Measurements from ENCODE around the gene ZYG11B. TPM values are rescaled to one million over a fixed set of nuclear protein-coding genes. Genes with fewer than 3 reads are reported as not detected.
"Not testable (repeated sequence)": the region's sequence is repeated elsewhere in the genome, so short reads cannot be mapped to it uniquely, and the experiment has no call there.

The ZYG11B gene
- total and polyA plus RNA-seq, 5 donors from 2014 or later: 13.6 to 21.1 (median 15.3) TPM

GRCh38 chr1:52738148-52738547, 11.9 kb downstream of the ZYG11B start:
- Mint-ChIP-seq H3K27me3 (no peaks in the 10 kb centered on the region), H3K4me3 (no peak overlapping the region), H3K4me1 (peaks cover 11 to 40% (median 22%) of the 10 kb centered on the region in 4 donors), H3K9me3 (no peaks in the 10 kb centered on the region), H3K36me3 (peaks cover 18% of the 10 kb centered on the region), H3K27ac (peak overlapping the region in 2 of 3 donors; percentile 5 to 42)
- no peaks in the 10 kb centered on the region for H3K27me3 ChIP-seq (ENCODE audit: control insufficient read depth, insufficient read depth, low read length)
- no peaks in the 10 kb centered on the region for H3K36me3 ChIP-seq (ENCODE audit: control insufficient read depth, insufficient read depth, low read length)
- H3K4me3 ChIP-seq (ENCODE audit: low read depth, low read length): no peak overlapping the region
- no peak overlapping the region for H3K27ac ChIP-seq (ENCODE audit: insufficient read depth, low read length, poor library complexity, severe bottlenecking)
- no peaks in the 10 kb centered on the region for H3K9me3 ChIP-seq (ENCODE audit: control insufficient read depth in 2 of 2, low read length in 2 of 2)
- DNase-seq (no peak), ATAC-seq (ENCODE audit: low read depth in 2 of 2) (no peak)
- peaks cover 4% of the 10 kb centered on the region for H3K4me1 ChIP-seq (ENCODE audit: control insufficient read depth, insufficient read depth, low read length, poor library complexity, severe bottlenecking)

GRCh38 chr1:52738893-52739292, 12.6 kb downstream of the ZYG11B start:
- H3K27me3 Mint-ChIP-seq: no peaks in the 10 kb centered on the region
- H3K27ac Mint-ChIP-seq: peak overlapping the region in 1 of 3 donors; percentile 23
- peaks cover 4% of the 10 kb centered on the region for H3K4me1 ChIP-seq (ENCODE audit: control insufficient read depth, insufficient read depth, low read length, poor library complexity, severe bottlenecking)
- H3K36me3 ChIP-seq (ENCODE audit: control insufficient read depth, insufficient read depth, low read length): no peaks in the 10 kb centered on the region
- peaks cover 18% of the 10 kb centered on the region for H3K36me3 Mint-ChIP-seq
- no peaks in the 10 kb centered on the region for H3K9me3 Mint-ChIP-seq
- peaks cover 11 to 38% (median 22%) of the 10 kb centered on the region in 4 donors for H3K4me1 Mint-ChIP-seq
- H3K4me3 ChIP-seq (ENCODE audit: low read depth, low read length): no peak overlapping the region
- ATAC-seq (ENCODE audit: low read depth in 2 of 2) (no peak), DNase-seq (no peak)
- H3K27me3 ChIP-seq (ENCODE audit: control insufficient read depth, insufficient read depth, low read length): no peaks in the 10 kb centered on the region
- H3K27ac ChIP-seq (ENCODE audit: insufficient read depth, low read length, poor library complexity, severe bottlenecking): no peak overlapping the region
- no peak overlapping the region for H3K4me3 Mint-ChIP-seq
- no peaks in the 10 kb centered on the region for H3K9me3 ChIP-seq (ENCODE audit: control insufficient read depth in 2 of 2, low read length in 2 of 2)

- H3K9me3 Mint-ChIP-seq: no peaks in the 10 kb centered on the region
- peaks cover 4% of the 10 kb centered on the region for H3K4me1 ChIP-seq (ENCODE audit: control insufficient read depth, insufficient read depth, low read length, poor library complexity, severe bottlenecking)
- H3K9me3 ChIP-seq (ENCODE audit: control insufficient read depth in 2 of 2, low read length in 2 of 2): no peaks in the 10 kb centered on the region
- no peak for ATAC-seq (ENCODE audit: low read depth in 2 of 2)
- H3K4me3 ChIP-seq (ENCODE audit: low read depth, low read length): no peak overlapping the region
- H3K4me1 Mint-ChIP-seq: peaks cover 18 to 43% (median 28%) of the 10 kb centered on the region in 4 donors
- H3K36me3 ChIP-seq (ENCODE audit: control insufficient read depth, insufficient read depth, low read length): no peaks in the 10 kb centered on the region
- no peaks in the 10 kb centered on the region for H3K27me3 ChIP-seq (ENCODE audit: control insufficient read depth, insufficient read depth, low read length)
- H3K27ac ChIP-seq (ENCODE audit: insufficient read depth, low read length, poor library complexity, severe bottlenecking): no peak overlapping the region
- no peaks in the 10 kb centered on the region for H3K27me3 Mint-ChIP-seq
- peaks cover 18% of the 10 kb centered on the region for H3K36me3 Mint-ChIP-seq
- H3K27ac Mint-ChIP-seq: peak overlapping the region in 2 of 3 donors; percentile 11 to 50
- H3K4me3 Mint-ChIP-seq: no peak overlapping the region
- no peak for DNase-seq
Observed at GRCh38 chr1:52739699-52740467, 13.6 kb downstream of the ZYG11B start.

- H3K9me3 ChIP-seq (ENCODE audit: control insufficient read depth in 2 of 2, low read length in 2 of 2): no peaks in the 10 kb centered on the region
- H3K27ac ChIP-seq (ENCODE audit: insufficient read depth, low read length, poor library complexity, severe bottlenecking): no peak overlapping the region
- H3K4me3 Mint-ChIP-seq: peak overlapping the region in 2 of 4 donors; percentile 36 to 84
- peaks cover 4% of the 10 kb centered on the region for H3K4me1 ChIP-seq (ENCODE audit: control insufficient read depth, insufficient read depth, low read length, poor library complexity, severe bottlenecking)
- H3K36me3 ChIP-seq (ENCODE audit: control insufficient read depth, insufficient read depth, low read length): no peaks in the 10 kb centered on the region
- ATAC-seq (ENCODE audit: low read depth in 2 of 2) (no peak), DNase-seq (peak in 1 of 3 donors; percentile 45)
- H3K4me1 Mint-ChIP-seq: peaks cover 22 to 46% (median 31%) of the 10 kb centered on the region in 4 donors
- H3K27ac Mint-ChIP-seq: peak overlapping the region; percentile 20 to 73 (median 66)
- H3K27me3 Mint-ChIP-seq: no peaks in the 10 kb centered on the region
- H3K27me3 ChIP-seq (ENCODE audit: control insufficient read depth, insufficient read depth, low read length): no peaks in the 10 kb centered on the region
- H3K36me3 Mint-ChIP-seq: peaks cover 20% of the 10 kb centered on the region
- H3K9me3 Mint-ChIP-seq: no peaks in the 10 kb centered on the region
- H3K4me3 ChIP-seq (ENCODE audit: low read depth, low read length): peak overlapping the region; percentile 64
Observed at GRCh38 chr1:52741259-52741658, 15.0 kb downstream of the ZYG11B start.

- no peaks in the 10 kb centered on the region for H3K27me3 Mint-ChIP-seq
- H3K4me1 Mint-ChIP-seq: peaks cover 22 to 42% (median 32%) of the 10 kb centered on the region in 4 donors
- Histone ChIP-seq H3K4me1 (ENCODE audit: control insufficient read depth, insufficient read depth, low read length, poor library complexity, severe bottlenecking) (no peaks in the 10 kb centered on the region), H3K4me3 (ENCODE audit: low read depth, low read length) (no peak overlapping the region), H3K27me3 (ENCODE audit: control insufficient read depth, insufficient read depth, low read length) (no peaks in the 10 kb centered on the region), H3K36me3 (ENCODE audit: control insufficient read depth, insufficient read depth, low read length) (no peaks in the 10 kb centered on the region), H3K27ac (ENCODE audit: insufficient read depth, low read length, poor library complexity, severe bottlenecking) (no peak overlapping the region), H3K9me3 (ENCODE audit: control insufficient read depth in 2 of 2, low read length in 2 of 2) (no peaks in the 10 kb centered on the region)
- no peaks in the 10 kb centered on the region for H3K9me3 Mint-ChIP-seq
- no peak for ATAC-seq (ENCODE audit: low read depth in 2 of 2)
- no peak for DNase-seq
- H3K4me3 Mint-ChIP-seq: no peak overlapping the region
- H3K27ac Mint-ChIP-seq: no peak overlapping the region
- peaks cover 7% of the 10 kb centered on the region for H3K36me3 Mint-ChIP-seq
Observed at GRCh38 chr1:52746189-52746588, 19.9 kb downstream of the ZYG11B start.

- ATAC-seq (ENCODE audit: low read depth in 2 of 2) (no peak), DNase-seq (no peak)
- Mint-ChIP-seq H3K4me1 (peaks cover 17 to 43% (median 34%) of the 10 kb centered on the region in 4 donors), H3K27ac (peak overlapping the region in 2 of 3 donors; percentile 23 to 67), H3K4me3 (no peak overlapping the region), H3K9me3 (no peaks in the 10 kb centered on the region), H3K27me3 (no peaks in the 10 kb centered on the region), H3K36me3 (peaks cover 4% of the 10 kb centered on the region)
- no peaks in the 10 kb centered on the region for H3K27me3 ChIP-seq (ENCODE audit: control insufficient read depth, insufficient read depth, low read length)
- no peaks in the 10 kb centered on the region for H3K9me3 ChIP-seq (ENCODE audit: control insufficient read depth in 2 of 2, low read length in 2 of 2)
- H3K27ac ChIP-seq (ENCODE audit: insufficient read depth, low read length, poor library complexity, severe bottlenecking): no peak overlapping the region
- no peaks in the 10 kb centered on the region for H3K36me3 ChIP-seq (ENCODE audit: control insufficient read depth, insufficient read depth, low read length)
- no peak overlapping the region for H3K4me3 ChIP-seq (ENCODE audit: low read depth, low read length)
- H3K4me1 ChIP-seq (ENCODE audit: control insufficient read depth, insufficient read depth, low read length, poor library complexity, severe bottlenecking): no peaks in the 10 kb centered on the region
Observed at GRCh38 chr1:52747450-52747849, 21.2 kb downstream of the ZYG11B start.

GRCh38 chr1:52748119-52748518, 21.9 kb downstream of the ZYG11B start:
- H3K4me1 Mint-ChIP-seq: peaks cover 17 to 47% (median 35%) of the 10 kb centered on the region in 4 donors
- H3K9me3 Mint-ChIP-seq: no peaks in the 10 kb centered on the region
- H3K36me3 Mint-ChIP-seq: peaks cover 4% of the 10 kb centered on the region
- Histone ChIP-seq H3K9me3 (ENCODE audit: control insufficient read depth in 2 of 2, low read length in 2 of 2) (no peaks in the 10 kb centered on the region), H3K4me1 (ENCODE audit: control insufficient read depth, insufficient read depth, low read length, poor library complexity, severe bottlenecking) (no peaks in the 10 kb centered on the region), H3K27ac (ENCODE audit: insufficient read depth, low read length, poor library complexity, severe bottlenecking) (no peak overlapping the region), H3K36me3 (ENCODE audit: control insufficient read depth, insufficient read depth, low read length) (no peaks in the 10 kb centered on the region), H3K27me3 (ENCODE audit: control insufficient read depth, insufficient read depth, low read length) (no peaks in the 10 kb centered on the region), H3K4me3 (ENCODE audit: low read depth, low read length) (no peak overlapping the region)
- DNase-seq: peak in 1 of 3 donors; percentile 23
- no peaks in the 10 kb centered on the region for H3K27me3 Mint-ChIP-seq
- no peak overlapping the region for H3K27ac Mint-ChIP-seq
- no peak overlapping the region for H3K4me3 Mint-ChIP-seq
- no peak for ATAC-seq (ENCODE audit: low read depth in 2 of 2)

- H3K36me3 Mint-ChIP-seq: not testable (repeated sequence)
Observed at GRCh38 chr1:52749496-52749895, 23.2 kb downstream of the ZYG11B start.

More at GRCh38 chr1:52749496-52749895, 23.2 kb downstream of the ZYG11B start:
- DNase-seq; H3K9me3 ChIP-seq (ENCODE audit: control insufficient read depth in 2 of 2, low read length in 2 of 2); H3K9me3 Mint-ChIP-seq; H3K4me3 ChIP-seq (ENCODE audit: low read depth, low read length); H3K27ac ChIP-seq (ENCODE audit: insufficient read depth, low read length, poor library complexity, severe bottlenecking); H3K36me3 ChIP-seq (ENCODE audit: control insufficient read depth, insufficient read depth, low read length); H3K4me3 Mint-ChIP-seq; ATAC-seq (ENCODE audit: low read depth in 2 of 2); H3K27me3 ChIP-seq (ENCODE audit: control insufficient read depth, insufficient read depth, low read length); H3K4me1 ChIP-seq (ENCODE audit: control insufficient read depth, insufficient read depth, low read length, poor library complexity, severe bottlenecking); H3K27ac Mint-ChIP-seq; H3K27me3 Mint-ChIP-seq: not testable (repeated sequence)
- peaks cover 11 to 39% (median 30%) of the 10 kb centered on the region in 4 donors for H3K4me1 Mint-ChIP-seq
